MV-4-11 (cell line): ENCODE results near the gene ZNF280D.
A peak's percentile ranks its signal among the peaks of the same experiment; 100 is the strongest.

Experiments
- DNase-seq: peaks from one replicate; lab custom pipeline; 2025; lab: John Stamatoyannopoulos, UW

Gene ZNF280D

DNA sequence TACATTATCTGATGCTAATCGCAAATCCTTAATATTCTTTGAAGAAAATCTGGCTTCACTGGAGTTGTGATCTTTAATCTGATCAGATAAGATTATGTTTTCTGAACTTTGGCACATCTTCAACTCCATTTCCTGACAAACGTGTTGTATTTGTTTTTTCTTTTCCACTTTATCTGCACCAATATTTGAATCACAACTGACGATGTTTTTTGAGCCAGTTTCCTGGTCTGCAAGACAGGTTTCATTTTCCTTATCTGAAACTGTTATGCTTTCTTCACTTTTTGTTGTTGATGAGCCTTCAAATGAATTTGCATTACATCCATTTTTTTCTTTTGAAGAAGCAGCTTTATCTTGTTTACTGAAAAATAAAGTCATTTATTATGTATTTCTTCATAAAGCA is 101.5 kb downstream of the ZNF280D start:
- no peak for DNase-seq

DNA sequence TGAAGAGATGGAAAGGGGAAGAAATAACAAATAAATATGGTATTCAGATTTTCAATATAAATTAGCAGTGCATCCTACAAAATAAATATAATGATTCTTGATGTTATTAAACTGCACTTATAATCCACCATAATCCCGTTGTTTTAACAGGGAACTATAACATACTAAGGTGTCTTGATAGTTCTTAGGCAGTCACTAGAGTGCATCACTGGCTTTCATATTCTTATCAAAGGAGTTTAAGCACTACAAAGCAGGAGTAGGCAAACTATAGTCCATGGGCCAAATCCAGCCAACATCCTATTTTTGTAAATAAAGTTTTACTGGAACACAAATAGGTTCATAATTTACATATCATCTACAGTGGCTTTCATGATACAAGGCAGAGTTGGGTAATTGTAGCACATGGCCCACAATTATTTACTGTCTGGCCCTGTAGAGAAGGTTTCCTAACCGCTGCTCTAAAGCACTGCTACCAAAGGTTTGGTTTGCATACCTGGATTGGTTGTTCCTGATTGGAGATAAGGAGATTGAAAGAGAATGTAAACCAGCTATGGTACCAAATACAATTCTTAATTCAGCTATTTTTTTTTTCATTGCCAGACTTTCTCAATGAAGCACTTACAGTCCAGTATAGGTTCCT is 104.3 kb downstream of the ZNF280D start:
- no peak for DNase-seq

DNA sequence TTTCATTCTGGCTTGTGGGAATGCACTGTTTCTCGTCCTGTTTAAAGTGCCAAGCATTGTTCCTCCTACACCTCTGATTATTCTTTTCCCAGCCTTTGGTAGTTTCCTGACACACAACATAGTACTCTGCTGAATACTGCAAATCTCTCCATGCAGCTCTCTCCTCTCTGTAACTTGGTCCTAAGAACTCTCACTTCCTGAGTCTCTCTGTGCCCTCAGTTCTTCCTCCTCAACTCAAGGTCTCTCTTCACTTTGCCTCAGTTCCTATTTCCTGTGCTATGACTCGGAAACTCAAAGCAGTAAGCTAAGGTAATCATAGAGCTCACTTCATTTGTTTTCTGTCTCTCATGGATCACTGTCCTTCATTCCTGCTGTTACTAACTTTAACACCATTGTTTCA is 113.4 kb downstream of the ZNF280D start:
- DNase-seq: peak; percentile 60

DNA sequence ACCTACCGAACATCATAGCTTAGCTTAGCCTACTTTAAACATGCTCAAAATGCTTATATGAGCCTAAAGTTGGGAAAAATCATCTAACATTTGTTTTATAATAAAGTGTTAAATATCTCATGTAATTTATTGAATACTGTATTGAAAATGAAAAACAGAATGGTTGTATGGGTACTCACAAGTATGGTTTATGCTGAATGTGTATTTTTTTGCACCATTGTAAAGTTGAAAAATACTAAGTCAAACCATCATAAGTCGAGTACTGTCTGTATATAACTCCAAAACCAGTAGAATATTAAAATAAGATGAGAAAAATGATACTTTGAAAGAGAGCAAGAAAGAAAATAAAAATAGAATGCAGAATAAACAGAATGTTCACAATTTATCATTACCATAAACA is 115.7 kb downstream of the ZNF280D start:
- no peak for DNase-seq

DNA sequence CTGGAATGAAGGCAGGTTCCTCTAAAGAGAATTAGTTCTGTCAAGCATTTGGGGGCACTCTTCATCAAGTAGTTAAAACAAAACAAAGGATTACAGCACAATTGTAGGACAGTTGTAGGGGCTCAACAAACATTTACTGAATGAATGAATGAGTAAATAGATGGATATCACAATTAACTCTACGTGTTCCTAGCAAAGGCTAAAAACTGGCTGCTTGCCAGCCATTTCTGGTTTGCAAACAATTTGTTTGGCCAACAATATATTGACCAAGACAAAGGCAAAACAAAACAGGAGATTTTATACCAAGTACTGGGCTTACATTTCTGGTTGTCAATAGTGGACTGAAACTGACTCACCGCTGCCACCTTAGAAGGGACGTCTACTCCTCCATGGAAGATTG is 116.8 kb downstream of the ZNF280D start:
- no peak for DNase-seq

DNA sequence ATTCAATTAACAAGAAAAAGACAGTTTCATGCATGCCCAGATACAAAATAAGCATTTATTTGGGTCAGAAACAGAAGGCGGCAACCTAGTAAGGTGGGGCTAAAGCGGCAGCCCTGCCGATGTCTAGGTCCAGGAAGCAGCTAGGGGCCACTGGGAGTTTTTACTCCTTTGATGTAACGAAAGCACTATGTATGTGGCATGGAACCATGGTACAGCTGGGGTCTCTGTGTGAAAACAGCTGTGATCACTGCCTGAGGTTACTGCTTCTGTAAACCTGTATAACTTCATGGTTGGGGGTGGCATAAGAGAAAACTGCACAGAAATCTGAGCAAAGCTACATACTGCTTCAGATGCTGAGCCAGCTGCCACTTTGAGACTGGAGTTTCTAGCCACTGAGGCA is 119.5 kb downstream of the ZNF280D start:
- DNase-seq: no peak

DNA sequence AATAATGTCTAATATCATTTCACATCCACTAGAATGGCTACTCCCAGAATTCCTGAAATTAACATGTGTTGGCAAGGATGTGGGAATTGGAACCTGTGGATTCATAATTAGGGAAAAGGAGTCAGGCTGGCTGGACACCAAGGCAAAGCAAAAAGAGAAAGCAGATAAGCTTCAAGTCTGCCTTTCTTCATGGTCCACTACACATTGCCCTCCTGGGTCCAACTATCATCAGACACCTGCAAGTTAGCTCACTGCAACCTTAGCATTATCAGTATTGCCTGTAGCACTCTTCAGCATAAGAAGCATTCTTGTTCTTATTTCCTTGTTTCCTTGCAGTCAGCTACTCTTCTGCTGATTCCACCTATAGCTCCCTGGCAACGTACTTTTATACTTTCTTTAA is 124.3 kb downstream of the ZNF280D start:
- no peak for DNase-seq

DNA sequence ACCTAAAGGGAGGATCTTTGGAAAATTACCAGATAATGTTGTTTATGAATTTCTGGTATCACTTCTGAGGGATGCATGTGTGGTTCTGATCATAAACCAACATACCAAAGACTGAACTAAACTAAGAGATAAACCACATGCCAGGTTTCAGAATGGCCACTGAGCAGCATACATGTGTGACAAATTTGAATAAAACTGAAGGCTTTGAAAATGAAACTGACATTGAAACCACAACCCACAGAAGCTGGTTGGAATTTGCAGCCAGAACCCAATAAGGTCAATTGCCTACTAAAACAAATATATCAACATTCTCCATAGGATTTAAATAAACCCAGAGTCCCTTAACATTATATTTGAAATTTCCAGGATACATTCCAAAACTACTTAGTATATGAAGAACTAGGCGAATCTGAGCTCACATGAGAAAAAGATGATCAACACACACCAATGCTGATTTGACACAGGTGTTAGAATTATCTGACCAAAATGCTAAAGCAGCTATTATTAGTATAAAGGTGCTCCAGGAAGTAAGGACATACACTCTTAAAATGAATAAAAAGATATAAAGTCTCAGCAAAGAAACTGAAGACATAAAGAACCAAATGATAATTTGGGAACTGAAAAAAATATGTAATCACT is 125.0 kb downstream of the ZNF280D start:
- DNase-seq: peak; percentile 53

DNA sequence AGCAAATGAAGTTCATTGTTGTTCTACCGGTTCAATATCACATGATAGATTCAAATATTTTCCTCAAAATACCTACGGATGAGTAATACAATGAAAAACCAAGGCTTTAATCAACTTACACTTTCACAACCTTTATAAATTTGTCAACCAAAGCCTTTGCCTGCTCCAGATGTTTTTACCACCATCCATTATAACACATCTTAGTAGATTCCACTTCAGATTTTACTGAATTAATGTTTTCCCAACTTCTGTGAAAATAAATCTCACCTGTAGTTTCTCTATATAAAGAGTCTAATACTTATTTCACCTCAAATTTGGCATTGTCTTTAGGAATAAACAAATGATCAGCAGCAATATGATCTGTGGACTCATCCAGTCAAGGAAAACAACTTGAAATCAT is 131.1 kb downstream of the ZNF280D start:
- DNase-seq: no peak

DNA sequence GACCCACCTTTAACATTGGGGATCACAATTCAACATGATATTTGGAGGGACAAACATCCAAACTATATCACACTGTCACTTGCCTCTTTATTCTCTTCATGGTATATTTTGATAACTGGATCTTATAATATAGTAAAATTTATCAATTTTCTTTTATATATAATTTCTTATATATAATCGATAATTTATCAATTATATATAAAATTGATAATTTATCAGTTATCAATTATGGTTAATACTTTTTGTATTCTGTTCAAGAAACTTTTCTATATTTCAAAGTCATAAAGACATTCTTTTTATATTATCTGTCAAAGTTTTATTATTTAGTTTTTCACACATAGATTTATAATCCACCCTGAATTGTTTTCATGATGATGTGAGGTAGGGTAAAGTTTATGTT is 132.9 kb downstream of the ZNF280D start:
- no peak for DNase-seq

DNA sequence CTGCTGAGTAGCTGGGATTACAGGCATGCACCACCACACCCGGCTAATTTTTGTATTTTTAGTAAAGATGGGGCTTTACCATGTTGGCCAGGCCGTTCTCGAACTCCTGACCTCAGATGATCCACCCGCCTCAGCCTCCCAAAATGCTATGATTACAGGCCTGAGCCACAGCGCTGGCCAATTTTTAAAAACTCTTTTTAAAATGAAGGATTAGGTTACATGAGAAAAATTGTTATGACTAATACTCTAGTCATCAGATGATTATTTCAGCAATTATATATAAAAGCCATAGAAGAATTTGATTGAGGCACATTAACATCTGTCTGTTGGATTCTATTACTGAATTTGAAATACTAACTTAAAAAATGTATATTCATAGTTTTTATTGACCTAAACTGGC is 134.3 kb downstream of the ZNF280D start:
- no peak for DNase-seq

DNA sequence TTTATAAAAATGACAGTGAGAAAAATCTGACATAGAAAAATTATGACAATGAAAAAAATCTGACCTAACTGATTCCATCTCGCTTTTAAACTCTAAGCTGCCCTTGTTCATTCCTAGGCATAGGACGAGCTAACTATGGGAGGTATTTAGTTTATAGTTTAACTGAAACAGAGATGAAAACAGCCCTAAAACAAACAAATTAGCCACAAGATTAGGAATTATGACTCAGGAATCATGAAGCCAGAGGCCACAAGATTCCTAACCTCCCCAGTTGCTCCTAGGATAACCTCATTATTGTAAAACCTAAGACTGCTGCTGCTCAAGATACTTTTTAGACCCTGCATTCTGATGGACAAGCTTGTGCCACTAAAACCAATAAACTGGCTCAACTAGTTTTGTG is 145.6 kb downstream of the ZNF280D start:
- no peak for DNase-seq

DNA sequence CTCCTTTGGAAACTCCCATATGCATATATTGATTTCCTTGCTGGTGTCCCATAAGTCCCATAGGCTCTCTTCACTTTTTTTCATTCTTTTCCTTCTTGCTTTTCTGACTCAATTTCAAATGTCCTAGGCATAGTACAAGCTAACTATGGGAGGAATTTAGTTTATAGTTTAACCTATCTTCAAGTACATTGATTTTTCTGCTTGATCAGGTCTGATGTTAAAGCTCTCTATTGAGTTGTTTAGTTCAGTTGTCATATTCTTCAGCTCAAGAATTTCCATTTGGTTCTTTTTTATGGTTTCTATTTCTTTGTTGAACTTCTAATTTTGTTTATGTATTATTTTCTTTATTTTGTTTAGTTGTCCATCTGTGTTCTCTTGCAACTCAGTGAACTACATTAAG is 147.1 kb downstream of the ZNF280D start:
- no peak for DNase-seq

DNA sequence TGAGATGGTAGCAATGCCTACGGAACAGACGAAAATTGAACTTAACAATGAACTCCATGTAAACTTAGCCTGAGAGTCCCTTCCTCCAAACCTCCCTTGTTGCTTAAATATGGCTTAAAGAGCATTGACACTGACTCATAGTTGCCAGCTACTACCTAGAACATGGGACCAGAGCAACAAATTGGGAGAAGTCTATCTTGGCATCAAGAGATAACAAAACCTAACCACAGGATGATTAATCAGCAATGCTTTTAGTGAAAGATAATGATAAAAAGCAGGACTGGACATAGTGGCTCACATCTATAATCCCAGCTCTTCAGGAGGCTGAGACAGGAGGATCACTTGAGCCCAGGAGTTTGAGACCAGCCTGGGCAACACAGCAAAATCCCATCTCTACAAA is 150.5 kb downstream of the ZNF280D start:
- no peak for DNase-seq
